ENCODE data around the gene ACE2. TPM values are rescaled to one million over a fixed set of nuclear protein-coding genes. Genes with fewer than 3 reads are reported as not detected.

ACE2 gene
- total and polyA plus RNA-seq, 9 of the 15 experiments (the other 6 are each of a cell fraction or from before 2014, with no cell fraction given), result 0.03 to 0.09 (median 0.07) TPM; not detected in 6

GRCh38 chrX:15606136-15606535, 5.4 kb upstream of the ACE2 start:
- Histone ChIP-seq H3K4me3 (no peak overlapping the region), H3K36me3 (ENCODE audit: control insufficient read depth, insufficient read depth, low read length) (no peaks in the 10 kb centered on the region), H3K9me1 (ENCODE audit: control insufficient read depth, insufficient read depth, low read length) (no peaks in the 10 kb centered on the region), H3K4me2 (ENCODE audit: insufficient read depth, low read length) (no peak overlapping the region), H3K9ac (ENCODE audit: insufficient read depth in 1 of 2, low read depth in 2 of 2, low read length in 2 of 2) (no peak overlapping the region), H3K9me3 (replicated peaks; ENCODE audit: control insufficient read depth, insufficient read depth, low read depth, low read length) (no peaks in the 10 kb centered on the region), H2AFZ (ENCODE audit: low read depth, low read length) (no peak overlapping the region), H3K79me2 (ENCODE audit: control insufficient read depth, insufficient read depth, low read length) (no peaks in the 10 kb centered on the region), H3K27ac (ENCODE audit: extremely low read depth, low read depth, low read length) (no peak overlapping the region), H4K20me1 (replicated peaks; ENCODE audit: control insufficient read depth, insufficient read depth, low read length) (no peaks in the 10 kb centered on the region), H3K4me1 (replicated peaks in 1 of 2; ENCODE audit: control insufficient read depth in 2 of 2, insufficient read depth in 2 of 2, low read length in 2 of 2) (no peaks in the 10 kb centered on the region), H3K27me3 (ENCODE audit: control insufficient read depth in 2 of 2, insufficient read depth in 2 of 2, low read length in 2 of 2) (no peaks in the 10 kb centered on the region)
- BruUV-seq (replicated peaks), result no TSS peak
- POLR2A ChIA-PET, result no interaction called here
- FAIRE-seq (no peak), DNase-seq (ENCODE audit: extremely low read depth in 1 of 4, low spot score in 3 of 4) (peak in 1 of 4 experiments; percentile 2), ATAC-seq (no peak)
- in situ Hi-C loops (cut with MboI) (no loop called here), intact Hi-C loops (cut with micrococcal nuclease) (no loop called here)
- CTCF ChIA-PET (ENCODE audit: low intra/inter-chr PET ratio), result no interaction called here
- WGBS (ENCODE audit: insufficient coverage, low coverage, missing lambda C conversion rate), result 0% methylated on average over 1 of the region's 1 CpG
- TF ChIP-seq ZNF699 (CRISPR knock-in tag; IDR thresholded peaks at IDR 0.05; ENCODE audit: insufficient replicate concordance) (no peak), KDM1A (IDR thresholded peaks at IDR 0.05) (no peak), JUNB (CRISPR knock-in tag; conservative IDR thresholded peaks at IDR 0.05) (no peak), MAFG (tag; conservative IDR thresholded peaks at IDR 0.05) (peak; percentile 16; the same call in 1 of the 2 replicates), ZNF316 (IDR thresholded peaks at IDR 0.05) (peak; percentile 38), C11orf30 (IDR thresholded peaks at IDR 0.05; ENCODE audit: low read depth) (peak; percentile 49; the same call in 1 of the 2 replicates), RBM15 (IDR thresholded peaks at IDR 0.05; ENCODE audit: insufficient read depth, low read length) (no peak)

GRCh38 chrX:15605226-15605625, 4.5 kb upstream of the ACE2 start:
- Histone ChIP-seq H2AFZ (ENCODE audit: low read depth, low read length) (no peak overlapping the region), H3K36me3 (ENCODE audit: control insufficient read depth, insufficient read depth, low read length) (no peaks in the 10 kb centered on the region), H3K9me1 (ENCODE audit: control insufficient read depth, insufficient read depth, low read length) (no peaks in the 10 kb centered on the region), H3K27ac (ENCODE audit: extremely low read depth, low read depth, low read length) (no peak overlapping the region), H3K27me3 (ENCODE audit: control insufficient read depth in 2 of 2, insufficient read depth in 2 of 2, low read length in 2 of 2) (no peaks in the 10 kb centered on the region), H3K9ac (ENCODE audit: insufficient read depth in 1 of 2, low read depth in 2 of 2, low read length in 2 of 2) (no peak overlapping the region), H3K4me1 (replicated peaks in 1 of 2; ENCODE audit: control insufficient read depth in 2 of 2, insufficient read depth in 2 of 2, low read length in 2 of 2) (no peaks in the 10 kb centered on the region), H3K79me2 (ENCODE audit: control insufficient read depth, insufficient read depth, low read length) (no peaks in the 10 kb centered on the region), H3K4me3 (no peak overlapping the region), H3K9me3 (replicated peaks; ENCODE audit: control insufficient read depth, insufficient read depth, low read depth, low read length) (no peaks in the 10 kb centered on the region), H4K20me1 (replicated peaks; ENCODE audit: control insufficient read depth, insufficient read depth, low read length) (no peaks in the 10 kb centered on the region), H3K4me2 (ENCODE audit: insufficient read depth, low read length) (no peak overlapping the region)
- intact Hi-C loops (cut with micrococcal nuclease) (no loop called here), in situ Hi-C loops (cut with MboI) (no loop called here)
- ATAC-seq, result no peak
- POLR2A ChIA-PET, result interaction anchor here (0.8 kb wide), 1 partner anchor 25 kb away, joined by 3 read pairs; no protein-coding TSS in a partner anchor
- 0% methylated on average over 1 of the region's 1 CpG for WGBS (ENCODE audit: insufficient coverage, low coverage, missing lambda C conversion rate)
- no peak for DNase-seq (ENCODE audit: extremely low read depth in 1 of 4, low spot score in 3 of 4)
- no peak for FAIRE-seq
- CTCF ChIA-PET (ENCODE audit: low intra/inter-chr PET ratio), result no interaction called here
- BruUV-seq (replicated peaks), result no TSS peak
- TF ChIP-seq PBX2 (CRISPR knock-in tag; IDR thresholded peaks at IDR 0.05; ENCODE audit: low read depth) (no peak), PBX2 (tag; conservative IDR thresholded peaks at IDR 0.05; ENCODE audit: low read depth) (no peak), MECOM (CRISPR knock-in tag; IDR thresholded peaks at IDR 0.05) (no peak), ZNF75A (CRISPR knock-in tag; IDR thresholded peaks at IDR 0.05) (no peak), EWSR1 (IDR thresholded peaks at IDR 0.05; ENCODE audit: borderline replicate concordance, low read depth, partially characterized antibody) (no peak)
